ENCODE data around the gene HHIPL1. TPM values are rescaled to one million over a fixed set of nuclear protein-coding genes. Genes with fewer than 3 reads are reported as not detected.

HHIPL1 gene
- polyA plus RNA-seq, 1 donor: 0.98 TPM

- no peak for DNase-seq
Measured at GRCh38 chr14:99609245-99610170, 35.4 kb upstream of the HHIPL1 start.

DNA sequence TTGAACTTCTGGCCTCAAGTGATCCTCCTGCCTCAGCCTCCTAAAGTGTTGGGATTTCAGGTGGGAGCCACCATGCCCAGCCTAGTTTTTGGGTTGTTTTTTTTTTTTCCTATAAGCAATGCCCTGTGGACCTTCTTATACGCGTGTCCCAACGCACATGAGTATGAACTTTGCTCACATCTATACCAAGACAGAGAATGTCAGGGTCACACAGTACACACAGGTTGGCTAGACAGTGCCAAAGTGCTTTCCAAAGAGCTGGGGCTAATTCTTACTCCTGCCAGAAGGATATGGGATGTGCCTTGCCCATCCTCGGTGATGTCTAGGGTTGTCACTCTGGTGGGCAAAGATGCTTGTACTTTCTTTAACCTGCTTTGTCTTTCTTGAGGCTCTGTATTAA lies 33.3 kb upstream of the HHIPL1 start:
- DNase-seq: no peak

DNA sequence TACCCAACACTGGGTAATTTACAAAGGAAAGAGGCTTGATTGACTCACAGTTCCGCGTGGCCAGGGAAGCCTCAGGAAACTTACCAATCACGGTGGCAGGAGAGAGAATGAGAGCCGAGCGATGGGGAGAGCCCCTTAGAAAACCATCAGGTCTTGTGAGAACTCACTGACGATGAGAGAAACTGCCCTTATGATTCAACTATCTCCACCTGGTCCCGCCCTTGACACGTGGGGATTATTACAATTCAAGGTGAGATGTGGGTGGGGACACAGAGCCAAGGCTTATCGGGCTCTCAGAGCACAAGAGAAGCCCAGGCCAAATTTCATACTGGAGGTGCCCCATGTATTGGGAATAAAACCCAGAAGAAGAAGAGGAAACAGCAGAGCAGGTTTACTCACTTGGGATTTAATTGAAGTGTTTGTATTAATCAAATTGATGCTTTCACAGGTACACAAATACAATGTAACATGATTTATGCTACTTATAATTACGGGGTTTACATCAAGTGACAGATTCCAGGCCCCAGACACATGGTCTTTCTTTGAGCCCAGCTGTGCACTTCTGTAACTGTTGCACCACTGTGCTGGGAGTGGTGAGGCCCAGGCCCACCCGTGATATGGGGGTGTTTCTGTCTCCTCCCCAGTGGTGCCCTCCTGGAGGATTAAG lies 32.7 kb upstream of the HHIPL1 start:
- DNase-seq: no peak

DNA sequence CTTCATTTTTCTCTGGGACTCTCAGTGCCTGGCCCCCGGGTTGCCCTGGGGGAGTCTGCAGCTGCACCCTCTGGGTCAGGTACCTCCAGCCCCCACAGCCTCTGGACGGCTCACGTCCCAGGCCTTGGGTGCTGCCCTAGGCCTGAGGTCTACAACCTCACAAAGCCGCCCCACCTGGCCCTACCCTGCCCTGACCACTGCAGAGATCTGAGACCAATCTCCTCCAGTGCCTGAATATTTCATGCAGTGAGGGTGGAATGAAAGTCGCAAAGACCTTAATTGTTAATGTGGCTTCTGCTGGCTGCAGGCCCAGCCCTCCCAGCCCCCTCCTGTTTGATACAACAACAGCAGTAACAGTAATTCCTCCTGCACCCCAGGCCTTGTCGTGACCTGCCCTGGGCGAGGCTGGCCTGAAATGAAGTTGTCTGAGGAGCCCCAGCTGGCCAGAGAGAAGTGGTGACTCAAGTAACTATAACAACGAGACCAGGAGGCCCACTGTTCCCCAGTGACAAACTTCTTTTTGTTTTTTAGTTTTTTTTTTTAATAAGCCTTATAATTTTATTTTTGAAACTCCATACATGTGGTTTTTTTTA lies 32.1 kb upstream of the HHIPL1 start:
- DNase-seq: peak; percentile 63

DNA sequence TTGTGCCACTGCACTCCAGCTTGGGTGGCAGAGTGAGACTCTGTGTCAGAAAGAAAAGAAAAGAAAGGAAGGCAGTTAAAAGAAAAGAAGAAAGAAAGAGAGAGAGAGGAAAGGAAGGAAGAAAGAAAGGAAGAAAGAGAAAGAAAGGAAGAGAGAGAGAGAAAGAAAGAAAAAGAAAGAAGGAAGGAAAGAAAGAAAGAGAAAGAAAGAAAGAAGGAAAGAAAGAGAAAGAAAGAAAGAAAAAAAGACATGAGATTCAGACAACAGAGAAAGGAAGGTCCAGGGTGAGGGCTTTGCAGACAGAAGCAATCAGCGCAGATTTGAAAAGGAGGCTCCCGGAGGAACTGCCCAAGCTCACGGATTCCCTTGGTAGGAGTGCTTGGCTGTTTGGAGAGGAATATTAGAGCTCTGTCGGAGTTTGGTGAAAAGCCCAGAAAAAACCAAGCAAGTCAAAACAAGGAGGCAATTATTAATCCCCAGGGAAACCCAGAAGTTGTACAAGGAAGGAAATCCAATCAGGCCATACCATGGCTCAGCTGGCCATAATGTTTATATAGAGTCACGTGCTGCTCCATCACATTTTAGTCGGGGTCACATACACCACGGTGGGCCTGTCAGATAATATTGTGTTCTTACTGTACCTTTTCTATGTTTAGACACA lies 29.3 kb upstream of the HHIPL1 start:
- no peak for DNase-seq

GRCh38 chr14:99616832-99617800 lies 27.8 kb upstream of the HHIPL1 start:
- DNase-seq: no peak

DNA sequence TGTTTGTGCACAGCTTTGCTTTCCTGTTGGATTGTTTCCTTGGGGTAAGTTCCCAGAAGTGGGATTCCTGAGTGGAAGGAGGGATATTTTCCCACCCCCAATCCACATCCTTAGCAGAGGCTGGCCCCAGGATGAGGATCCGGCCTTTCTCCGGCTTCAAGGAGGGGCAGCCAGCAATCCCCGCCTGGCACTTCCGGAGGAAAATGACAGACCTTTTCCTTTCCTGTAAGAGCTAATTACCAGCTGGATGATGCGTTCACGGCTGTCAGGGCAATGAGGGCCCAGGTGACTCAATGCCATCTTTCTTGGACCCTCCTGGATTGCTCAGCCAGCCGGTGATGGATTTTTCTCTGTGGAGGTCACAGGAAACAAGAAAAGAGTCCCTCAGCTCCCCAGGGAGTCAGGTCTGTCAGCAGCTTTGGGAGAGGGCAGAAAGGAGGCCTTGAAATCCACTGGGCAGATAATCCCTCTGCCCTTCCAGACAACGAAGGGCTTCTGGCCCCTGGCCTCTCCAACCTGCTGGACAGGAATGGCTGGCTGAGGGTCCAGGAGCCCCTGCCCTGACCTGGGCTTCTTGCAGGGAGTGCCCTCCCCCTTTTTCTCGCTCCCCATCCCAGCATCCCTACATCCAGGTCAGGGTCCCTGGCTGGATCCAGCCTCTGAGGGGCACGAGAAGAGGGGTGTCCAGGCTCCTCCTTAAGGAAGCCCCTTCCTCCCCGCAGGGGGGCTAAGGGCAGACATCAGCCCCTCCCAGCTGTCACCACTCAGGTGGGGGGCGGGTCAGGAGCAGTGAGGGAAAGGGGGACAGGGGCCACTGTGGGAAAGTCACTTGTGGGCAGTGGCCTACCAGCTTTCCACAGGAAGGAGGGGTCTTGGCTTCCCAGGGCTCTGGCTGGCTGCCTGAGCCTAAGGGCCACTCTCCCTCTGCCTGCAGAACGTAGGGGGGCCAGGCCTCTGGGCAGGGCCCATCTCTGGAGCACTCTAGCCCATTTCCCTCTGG lies 24.8 kb upstream of the HHIPL1 start:
- DNase-seq: no peak

- no peak for DNase-seq
Measured at GRCh38 chr14:99621948-99622347, 23.0 kb upstream of the HHIPL1 start.

- no peak for DNase-seq
Measured at GRCh38 chr14:99624024-99624423, 20.9 kb upstream of the HHIPL1 start.

- DNase-seq: no peak
Measured at GRCh38 chr14:99624971-99625370, 20.0 kb upstream of the HHIPL1 start.

DNA sequence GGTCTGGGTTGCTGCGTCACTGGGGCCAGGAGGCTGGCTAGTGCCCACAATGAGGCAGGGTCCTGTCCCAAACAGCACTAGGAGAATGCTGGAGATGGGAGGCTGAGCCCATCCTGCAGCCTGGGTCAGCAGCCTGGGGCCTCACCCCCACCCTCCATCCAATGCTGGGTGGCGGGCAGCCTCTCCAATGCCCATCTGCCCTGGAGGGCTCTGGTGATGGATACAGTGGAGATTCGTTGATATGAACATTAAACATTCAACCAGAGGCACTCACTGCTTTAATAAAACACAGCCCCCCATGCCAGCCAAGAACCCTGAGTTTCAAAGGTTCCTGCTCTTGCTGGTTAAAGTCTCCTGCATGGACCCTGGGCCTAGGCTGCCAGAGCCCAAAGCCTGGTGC lies 19.5 kb upstream of the HHIPL1 start:
- no peak for DNase-seq

- DNase-seq: no peak
Measured at GRCh38 chr14:99626041-99626648, 18.8 kb upstream of the HHIPL1 start.

DNA sequence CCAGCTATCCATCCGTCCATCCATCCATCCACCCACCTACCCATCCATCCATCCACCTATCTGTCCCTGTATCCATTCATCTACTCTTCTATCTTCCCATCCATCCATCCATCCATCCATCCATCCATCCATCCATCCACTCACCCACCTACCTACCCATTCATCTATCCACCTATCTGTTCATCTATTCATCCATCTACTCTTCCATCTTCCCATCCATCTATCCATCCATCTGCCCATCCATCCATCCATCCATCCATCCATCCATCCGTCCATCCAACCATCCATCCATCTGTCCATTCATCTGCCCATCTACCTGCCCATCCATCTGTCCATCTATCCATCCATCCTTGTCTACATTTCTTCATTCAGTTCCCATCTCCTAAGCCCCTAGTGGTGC lies 17.8 kb upstream of the HHIPL1 start:
- DNase-seq: no peak

DNA sequence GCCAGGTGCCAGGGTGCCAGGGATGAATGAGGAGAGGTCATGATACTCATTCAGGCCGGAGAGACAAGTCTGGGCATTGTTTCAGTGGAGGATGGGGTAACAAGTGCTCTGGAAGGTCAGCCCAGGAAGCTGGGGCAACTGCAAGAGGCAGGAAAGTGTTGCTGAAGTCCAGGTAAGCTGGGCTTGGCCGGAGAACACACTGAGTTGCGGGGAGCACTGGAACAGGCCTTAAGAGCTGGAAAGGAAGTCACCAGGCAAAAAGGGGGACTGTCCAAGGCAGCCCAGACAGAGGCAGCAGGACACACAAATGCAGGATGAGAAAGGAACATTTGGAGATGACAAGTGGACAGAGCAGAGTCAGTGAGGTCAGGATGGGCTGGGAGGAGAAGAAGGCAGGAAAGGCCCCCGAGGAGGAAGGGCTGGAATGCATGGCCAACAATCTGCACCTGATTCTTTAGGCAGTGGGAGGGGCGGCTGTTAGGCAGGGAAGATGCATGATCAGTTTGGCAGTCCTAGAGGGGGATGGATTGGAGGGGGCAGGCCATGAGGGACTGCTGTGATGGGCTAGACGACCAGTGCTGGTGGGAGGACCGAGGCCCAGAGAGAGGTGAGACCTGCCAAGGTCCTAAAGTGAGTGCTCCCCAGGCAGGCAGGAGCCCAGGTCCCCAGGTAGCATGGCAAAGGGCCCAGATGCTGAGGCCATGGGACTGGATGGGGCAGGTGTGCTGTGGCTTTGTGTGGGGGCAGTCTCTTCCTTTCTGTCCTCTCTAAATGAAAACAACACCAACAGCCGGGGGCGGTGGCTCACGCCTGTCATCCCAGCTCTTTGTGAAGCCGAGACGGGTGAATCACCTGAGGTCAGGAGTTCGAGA lies 17.2 kb upstream of the HHIPL1 start:
- no peak for DNase-seq

- DNase-seq: no peak
Measured at GRCh38 chr14:99628887-99629618, 15.9 kb upstream of the HHIPL1 start.

DNA sequence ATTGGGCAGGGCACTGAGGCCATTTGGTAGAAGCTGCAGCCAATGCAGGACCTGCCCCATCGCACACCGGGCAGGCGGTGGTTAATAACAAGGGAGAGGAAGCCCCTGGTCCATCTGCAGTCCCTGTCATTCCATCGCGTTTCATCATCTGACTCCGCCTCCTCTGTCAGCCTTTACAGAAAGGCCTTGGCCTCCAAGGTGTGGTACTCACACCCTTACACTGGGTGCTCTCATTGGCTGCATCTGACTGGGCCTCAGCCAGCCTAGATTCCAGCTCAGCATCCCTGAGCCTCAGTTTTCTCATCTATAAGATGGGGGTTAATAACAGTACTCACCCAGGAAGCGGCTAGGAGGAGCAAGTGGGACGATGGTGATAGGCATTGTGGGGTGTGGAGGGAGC lies 14.7 kb upstream of the HHIPL1 start:
- DNase-seq: no peak

DNA sequence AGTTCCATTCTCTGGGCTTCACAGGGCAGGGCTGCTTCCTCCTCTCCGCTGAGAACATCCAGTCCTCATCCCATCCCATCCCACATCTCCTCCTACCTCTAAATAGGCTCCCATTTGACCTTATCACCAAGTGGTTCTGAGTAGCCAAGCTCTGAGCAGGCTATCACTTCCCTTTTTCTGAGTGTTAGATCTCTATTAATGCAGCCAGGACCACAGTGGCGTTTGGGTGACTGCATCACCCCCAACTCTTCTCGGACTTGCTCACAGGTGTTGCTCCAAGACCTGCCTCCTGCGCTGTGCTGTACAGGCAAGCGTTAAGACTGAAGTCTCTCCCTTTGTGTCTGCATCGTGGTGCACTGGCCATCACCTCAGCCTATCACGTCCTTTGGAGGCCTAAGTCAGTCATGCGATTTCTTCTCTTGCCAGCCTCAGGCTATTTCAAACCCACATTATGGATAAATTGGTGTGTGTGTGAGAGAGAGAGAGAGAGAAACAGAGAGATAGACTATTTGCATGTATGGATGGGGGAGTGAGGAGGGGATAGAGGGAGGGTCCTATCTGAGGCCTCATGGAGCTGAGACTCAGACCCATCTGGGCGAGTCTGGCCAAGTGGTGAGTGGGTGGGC lies 12.4 kb upstream of the HHIPL1 start:
- no peak for DNase-seq

All from left kidney (tissue), 2 donors.